ENCODE measurements around the gene PSD4.

The PSD4 gene

GRCh38 chr2:113240150-113240914 lies 66.6 kb downstream of the PSD4 start:
- peak; percentile 95 to 98 (median 96) for DNase-seq

- peak; percentile 93 to 99 (median 94) for DNase-seq
These were observed 67.4 kb downstream of the PSD4 start for GRCh38 chr2:113240915-113241911.

- DNase-seq: no peak
These were observed 68.6 kb downstream of the PSD4 start for GRCh38 chr2:113242327-113242726.

- no peak for DNase-seq
These were observed 71.5 kb downstream of the PSD4 start for GRCh38 chr2:113245276-113245711.

- DNase-seq: no peak
These were observed 72.8 kb downstream of the PSD4 start for GRCh38 chr2:113246606-113247005.

GRCh38 chr2:113248997-113249770 lies 75.4 kb downstream of the PSD4 start:
- peak; percentile 85 to 88 (median 86) for DNase-seq

- DNase-seq: peak in 3 of 4 experiments; percentile 34 to 53 (median 44)
These were observed 77.3 kb downstream of the PSD4 start for GRCh38 chr2:113251118-113251517.

- DNase-seq: no peak
These were observed 78.3 kb downstream of the PSD4 start for GRCh38 chr2:113252047-113252590.

- no peak for DNase-seq
These were observed 79.7 kb downstream of the PSD4 start for GRCh38 chr2:113253453-113253852.

GRCh38 chr2:113255140-113256070 lies 81.6 kb downstream of the PSD4 start:
- DNase-seq: no peak

GRCh38 chr2:113257516-113258264 lies 83.9 kb downstream of the PSD4 start:
- peak; percentile 37 to 78 (median 58) for DNase-seq

GRCh38 chr2:113258471-113259147 lies 84.8 kb downstream of the PSD4 start:
- DNase-seq: no peak

All from suppressor macrophage (primary cell).